HepG2 (cell line): ENCODE results near the gene MSANTD2. TPM values are rescaled to one million over a fixed set of nuclear protein-coding genes. Genes with fewer than 3 reads are reported as not detected.

ENCODE experiments used
- BCL6 ChIP-seq: IDR thresholded peaks from 2 replicates; pipeline ENCODE4 v1.6.1; 2016; ENCODE audit warnings: missing genetic modification reagents, missing compliant biosample characterization
- CBFB ChIP-seq: sonication (generic); formaldehyde crosslinking; IDR thresholded peaks from 2 replicates; pipeline ENCODE4 v1.4.0; 2020; ENCODE audit warnings: missing genetic modification reagents
- EZH2 ChIP-seq: conservative IDR thresholded peaks from 2 replicates; pipeline ENCODE4 v1.6.1; 2012; ENCODE audit warnings: mild to moderate bottlenecking, low read depth, low read length, moderate library complexity
- GABPB1 ChIP-seq: IDR thresholded peaks from 2 replicates; pipeline ENCODE4 v1.6.1; 2016; ENCODE audit warnings: mild to moderate bottlenecking, missing genetic modification reagents, moderate library complexity, missing compliant biosample characterization
- HDAC2 ChIP-seq: sonication (generic); formaldehyde crosslinking; IDR thresholded peaks from 2 replicates; pipeline ENCODE4 v1.4.0; 2020; ENCODE audit warnings: missing genetic modification reagents
- HHEX ChIP-seq: IDR thresholded peaks from 2 replicates; pipeline ENCODE4 v1.6.1; 2016; ENCODE audit warnings: control low read depth
- HNRNPLL ChIP-seq: fragments of 200-400 bp; formaldehyde crosslinking; IDR thresholded peaks from 2 replicates; pipeline ENCODE4 v1.6.1; 2017; ENCODE audit warnings: mild to moderate bottlenecking, low read depth, low read length; ENCODE audit not compliant: poor library complexity, severe bottlenecking
- PHF21A ChIP-seq: sonication (generic); formaldehyde crosslinking; IDR thresholded peaks from 2 replicates; pipeline ENCODE4 v1.5.0; 2020; ENCODE audit warnings: mild to moderate bottlenecking, missing genetic modification reagents
- RBM22 ChIP-seq: fragments of 200-400 bp; formaldehyde crosslinking; optimal IDR thresholded peaks from 2 replicates; pipeline ENCODE3; 2017; ENCODE audit warnings: mild to moderate bottlenecking, low read length, moderate library complexity
- RBM39 ChIP-seq: fragments of 200-400 bp; formaldehyde crosslinking; IDR thresholded peaks from one replicate; pipeline ENCODE4 v1.6.1; 2018; ENCODE audit warnings: antibody characterized with exemption, mild to moderate bottlenecking, low read depth, low read length; ENCODE audit not compliant: poor library complexity, severe bottlenecking
- RXRA ChIP-seq: sonication (generic); formaldehyde crosslinking; IDR thresholded peaks from 2 replicates; pipeline ENCODE4 v1.5.1; 2020; ENCODE audit warnings: missing genetic modification reagents
- TGIF2 ChIP-seq: IDR thresholded peaks from 2 replicates; pipeline ENCODE4 v1.6.1; 2016; ENCODE audit warnings: control low read depth, missing compliant biosample characterization
- ZNF577 ChIP-seq: sonication (generic); formaldehyde crosslinking; IDR thresholded peaks from 2 replicates; pipeline ENCODE4 v1.4.0; 2020; ENCODE audit warnings: mild to moderate bottlenecking, low read depth, missing genetic modification reagents, borderline replicate concordance
- ZNF629 ChIP-seq: sonication (generic); formaldehyde crosslinking; conservative IDR thresholded peaks from 2 replicates; pipeline ENCODE4 v1.5.0; 2020; ENCODE audit warnings: missing genetic modification reagents
- polyA plus RNA-seq, 8 experiments: library from polyadenylated mRNA; depleted of rRNA in 3 of 8; stranded (reverse) in 7 of 8; unstranded in 1 of 8; fragments of >200 nt; fragmentation: Illumina TruSeq in 4 of 8; extraction: Trizol in 4 of 8; gene quantifications; 2 replicates each; pipeline versions ENCODE4 v1.2.1 to v1.2.3, GENCODE V29; 2011 to 2016; ENCODE audit warnings: low read depth in 4 of 8, missing spikeins in 1 of 8, mixed read lengths in 1 of 8; ENCODE audit not compliant: insufficient read depth in 1 of 8
- total RNA-seq, 5 experiments: library from RNA; depleted of rRNA; stranded (reverse); fragments of >200 nt; fragmentation: Illumina TruSeq; extraction: Trizol; gene quantifications; 2 replicates each; pipeline ENCODE4 v1.2.3, GENCODE V29; 2016; ENCODE audit warnings: low read depth in 1 of 5
- TF ChIP-seq, protein P1 (sequence below): sonication (generic); formaldehyde crosslinking; IDR thresholded peaks from 2 replicates; pipeline ENCODE4 v1.8.1; 2023; ENCODE audit warnings: mild to moderate bottlenecking, moderate library complexity, missing genetic modification reagents
- TF ChIP-seq, protein P2 (sequence below): sonication (generic); formaldehyde crosslinking; IDR thresholded peaks from 2 replicates; pipeline ENCODE4 v1.5.1; 2020; ENCODE audit warnings: mild to moderate bottlenecking, missing genetic modification reagents, moderate library complexity
- TF ChIP-seq, protein P3 (sequence below): sonication (generic); formaldehyde crosslinking; IDR thresholded peaks from 2 replicates; pipeline ENCODE4 v1.8.1; 2023; ENCODE audit warnings: missing genetic modification reagents, inconsistent platforms, borderline replicate concordance
- TF ChIP-seq, protein P4 (sequence below): sonication (generic); formaldehyde crosslinking; IDR thresholded peaks from 2 replicates; pipeline ENCODE4 v1.5.0; 2020; ENCODE audit warnings: missing genetic modification reagents
- TF ChIP-seq, protein P5 (sequence below): sonication (generic); formaldehyde crosslinking; IDR thresholded peaks from 2 replicates; pipeline ENCODE4 v1.9.0; 2022; ENCODE audit warnings: missing genetic modification reagents, mild to moderate bottlenecking, borderline replicate concordance

Gene MSANTD2
- total and polyA plus RNA-seq, 2 of the 13 experiments (the other 11 are each of a cell fraction or from before 2014, with no cell fraction given): 8.7 to 10.1 TPM

DNA sequence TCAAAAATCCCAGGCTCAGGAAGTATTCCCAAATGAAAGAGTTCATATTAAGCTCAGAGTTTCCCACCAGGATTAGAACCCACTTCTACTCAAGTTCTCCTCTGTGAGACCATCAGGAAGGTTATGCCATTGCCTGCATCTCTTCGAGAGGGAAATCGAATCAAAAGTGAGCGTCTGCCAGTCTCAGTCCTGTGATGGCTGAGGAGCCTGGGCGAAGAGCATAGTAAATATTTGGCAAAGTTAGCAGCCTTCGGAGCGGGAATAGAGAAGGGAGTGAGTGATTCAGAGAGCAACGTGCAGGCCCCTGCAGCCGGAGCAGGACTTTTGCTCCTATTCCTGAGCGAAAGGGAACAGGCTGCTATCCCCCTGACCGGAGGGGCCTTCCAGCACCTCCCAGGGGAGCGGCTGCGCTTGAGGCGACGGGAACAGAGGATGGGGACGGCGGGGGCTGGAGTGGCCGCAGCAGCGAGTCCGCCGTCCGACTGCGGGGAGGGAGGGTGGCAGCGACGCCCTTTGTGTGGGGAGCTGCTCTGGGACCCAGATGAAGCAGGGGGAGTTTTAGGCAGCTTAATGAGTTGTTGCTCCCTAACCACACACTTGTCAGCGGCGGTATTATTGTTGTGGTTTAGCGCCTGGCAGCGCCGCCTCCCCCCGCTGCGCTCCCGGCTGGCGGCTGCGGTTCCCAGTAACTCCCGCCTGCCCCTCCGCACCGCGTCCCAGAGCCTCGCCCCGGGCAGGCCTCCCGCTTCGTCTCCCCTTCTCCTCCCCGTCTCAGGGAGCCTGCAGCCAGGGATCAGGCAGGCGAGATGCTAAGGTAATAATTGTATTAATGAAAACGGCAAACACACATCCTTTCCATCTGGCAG is 82.2 kb downstream of the MSANTD2 start (continued):
- peak; percentile 15; the same call in 1 of the 2 replicates for TF ChIP-seq GABPB1 (CRISPR knock-in tag)
- TF ChIP-seq EZH2: peak; percentile 64
- TF ChIP-seq PHF21A (CRISPR knock-in tag): peak; percentile 24; the same call in 1 of the 2 replicates
- no peak for TF ChIP-seq RBM39
- TF ChIP-seq ZNF577: no peak
- TF ChIP-seq HHEX (CRISPR knock-in tag): no peak
- TF ChIP-seq CBFB (CRISPR knock-in tag): no peak
- TF ChIP-seq BCL6 (CRISPR knock-in tag): no peak
- TF ChIP-seq TGIF2 (CRISPR knock-in tag): no peak
- TF ChIP-seq, protein P1, sequence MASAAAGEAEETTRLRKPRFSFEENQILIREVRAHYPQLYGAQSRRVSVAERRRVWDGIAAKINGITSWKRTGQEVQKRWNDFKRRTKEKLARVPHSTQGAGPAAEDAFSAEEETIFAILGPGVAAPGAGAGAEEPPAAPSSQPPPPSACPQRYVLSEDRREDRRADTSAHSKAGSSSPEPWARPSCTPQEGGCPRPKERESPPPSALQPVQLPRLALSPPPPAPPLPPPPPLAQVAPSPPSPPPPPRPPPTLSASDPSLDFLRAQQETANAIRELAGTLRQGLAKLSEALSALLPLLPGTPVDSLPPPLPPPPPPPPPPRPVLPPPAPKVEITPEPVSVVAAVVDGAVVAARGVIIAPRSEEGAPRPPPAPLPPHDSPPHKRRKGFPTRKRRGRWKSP: peak; percentile 68; the same call in 1 of the 2 replicates
- TF ChIP-seq, protein P2, sequence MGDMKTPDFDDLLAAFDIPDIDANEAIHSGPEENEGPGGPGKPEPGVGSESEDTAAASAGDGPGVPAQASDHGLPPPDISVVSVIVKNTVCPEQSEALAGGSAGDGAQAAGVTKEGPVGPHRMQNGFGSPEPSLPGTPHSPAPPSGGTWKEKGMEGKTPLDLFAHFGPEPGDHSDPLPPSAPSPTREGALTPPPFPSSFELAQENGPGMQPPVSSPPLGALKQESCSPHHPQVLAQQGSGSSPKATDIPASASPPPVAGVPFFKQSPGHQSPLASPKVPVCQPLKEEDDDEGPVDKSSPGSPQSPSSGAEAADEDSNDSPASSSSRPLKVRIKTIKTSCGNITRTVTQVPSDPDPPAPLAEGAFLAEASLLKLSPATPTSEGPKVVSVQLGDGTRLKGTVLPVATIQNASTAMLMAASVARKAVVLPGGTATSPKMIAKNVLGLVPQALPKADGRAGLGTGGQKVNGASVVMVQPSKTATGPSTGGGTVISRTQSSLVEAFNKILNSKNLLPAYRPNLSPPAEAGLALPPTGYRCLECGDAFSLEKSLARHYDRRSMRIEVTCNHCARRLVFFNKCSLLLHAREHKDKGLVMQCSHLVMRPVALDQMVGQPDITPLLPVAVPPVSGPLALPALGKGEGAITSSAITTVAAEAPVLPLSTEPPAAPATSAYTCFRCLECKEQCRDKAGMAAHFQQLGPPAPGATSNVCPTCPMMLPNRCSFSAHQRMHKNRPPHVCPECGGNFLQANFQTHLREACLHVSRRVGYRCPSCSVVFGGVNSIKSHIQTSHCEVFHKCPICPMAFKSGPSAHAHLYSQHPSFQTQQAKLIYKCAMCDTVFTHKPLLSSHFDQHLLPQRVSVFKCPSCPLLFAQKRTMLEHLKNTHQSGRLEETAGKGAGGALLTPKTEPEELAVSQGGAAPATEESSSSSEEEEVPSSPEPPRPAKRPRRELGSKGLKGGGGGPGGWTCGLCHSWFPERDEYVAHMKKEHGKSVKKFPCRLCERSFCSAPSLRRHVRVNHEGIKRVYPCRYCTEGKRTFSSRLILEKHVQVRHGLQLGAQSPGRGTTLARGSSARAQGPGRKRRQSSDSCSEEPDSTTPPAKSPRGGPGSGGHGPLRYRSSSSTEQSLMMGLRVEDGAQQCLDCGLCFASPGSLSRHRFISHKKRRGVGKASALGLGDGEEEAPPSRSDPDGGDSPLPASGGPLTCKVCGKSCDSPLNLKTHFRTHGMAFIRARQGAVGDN (CRISPR knock-in tag): peak; percentile 55
- TF ChIP-seq, protein P3, sequence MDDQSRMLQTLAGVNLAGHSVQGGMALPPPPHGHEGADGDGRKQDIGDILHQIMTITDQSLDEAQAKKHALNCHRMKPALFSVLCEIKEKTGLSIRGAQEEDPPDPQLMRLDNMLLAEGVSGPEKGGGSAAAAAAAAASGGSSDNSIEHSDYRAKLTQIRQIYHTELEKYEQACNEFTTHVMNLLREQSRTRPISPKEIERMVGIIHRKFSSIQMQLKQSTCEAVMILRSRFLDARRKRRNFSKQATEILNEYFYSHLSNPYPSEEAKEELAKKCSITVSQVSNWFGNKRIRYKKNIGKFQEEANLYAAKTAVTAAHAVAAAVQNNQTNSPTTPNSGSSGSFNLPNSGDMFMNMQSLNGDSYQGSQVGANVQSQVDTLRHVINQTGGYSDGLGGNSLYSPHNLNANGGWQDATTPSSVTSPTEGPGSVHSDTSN (CRISPR knock-in tag): no peak
- TF ChIP-seq, protein P4, sequence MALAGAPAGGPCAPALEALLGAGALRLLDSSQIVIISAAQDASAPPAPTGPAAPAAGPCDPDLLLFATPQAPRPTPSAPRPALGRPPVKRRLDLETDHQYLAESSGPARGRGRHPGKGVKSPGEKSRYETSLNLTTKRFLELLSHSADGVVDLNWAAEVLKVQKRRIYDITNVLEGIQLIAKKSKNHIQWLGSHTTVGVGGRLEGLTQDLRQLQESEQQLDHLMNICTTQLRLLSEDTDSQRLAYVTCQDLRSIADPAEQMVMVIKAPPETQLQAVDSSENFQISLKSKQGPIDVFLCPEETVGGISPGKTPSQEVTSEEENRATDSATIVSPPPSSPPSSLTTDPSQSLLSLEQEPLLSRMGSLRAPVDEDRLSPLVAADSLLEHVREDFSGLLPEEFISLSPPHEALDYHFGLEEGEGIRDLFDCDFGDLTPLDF (CRISPR knock-in tag): no peak
- peak; percentile 53 for TF ChIP-seq HNRNPLL
- no peak for TF ChIP-seq RBM22
- no peak for TF ChIP-seq ZNF629 (CRISPR knock-in tag)
- TF ChIP-seq, protein P5, sequence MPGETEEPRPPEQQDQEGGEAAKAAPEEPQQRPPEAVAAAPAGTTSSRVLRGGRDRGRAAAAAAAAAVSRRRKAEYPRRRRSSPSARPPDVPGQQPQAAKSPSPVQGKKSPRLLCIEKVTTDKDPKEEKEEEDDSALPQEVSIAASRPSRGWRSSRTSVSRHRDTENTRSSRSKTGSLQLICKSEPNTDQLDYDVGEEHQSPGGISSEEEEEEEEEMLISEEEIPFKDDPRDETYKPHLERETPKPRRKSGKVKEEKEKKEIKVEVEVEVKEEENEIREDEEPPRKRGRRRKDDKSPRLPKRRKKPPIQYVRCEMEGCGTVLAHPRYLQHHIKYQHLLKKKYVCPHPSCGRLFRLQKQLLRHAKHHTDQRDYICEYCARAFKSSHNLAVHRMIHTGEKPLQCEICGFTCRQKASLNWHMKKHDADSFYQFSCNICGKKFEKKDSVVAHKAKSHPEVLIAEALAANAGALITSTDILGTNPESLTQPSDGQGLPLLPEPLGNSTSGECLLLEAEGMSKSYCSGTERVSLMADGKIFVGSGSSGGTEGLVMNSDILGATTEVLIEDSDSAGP (CRISPR knock-in tag): 0 out of 2 replicates have a peak, but pooled peaks have one; percentile 16
- peak; percentile 35; the same call in 1 of the 2 replicates for TF ChIP-seq RXRA (CRISPR knock-in tag)
- no peak for TF ChIP-seq HDAC2 (CRISPR knock-in tag)
